GM08714 (cell line): ENCODE data around the gene MAMDC4.

ENCODE experiments used
- H3K4me3 ChIP-seq: fragments of 200-500 bp; sonication (Bioruptor generic); 2 replicates; pipeline ENCODE4 v1.5.1; 2014; ENCODE audit warnings: mild to moderate bottlenecking, low read length, inconsistent platforms
- ZNF274 ChIP-seq: IDR thresholded peaks from 2 replicates; pipeline ENCODE4 v1.6.1; 2012; ENCODE audit warnings: mild to moderate bottlenecking, low read depth, low read length

Gene MAMDC4

GRCh38 chr9:136847826-136848392, 4.2 kb upstream of the MAMDC4 start:
- TF ChIP-seq ZNF274: no peak
- peak overlapping the region; percentile 79 for H3K4me3 ChIP-seq

- peak overlapping the region; percentile 79 for H3K4me3 ChIP-seq
- no peak for TF ChIP-seq ZNF274
Observed at GRCh38 chr9:136848393-136849037, 3.6 kb upstream of the MAMDC4 start.

GRCh38 chr9:136849038-136849959, 2.8 kb upstream of the MAMDC4 start, which contains the start of gene PHPT1:
Gene PHPT1, plus strand, starts transcription at chr9:136849409. Its CDS starts 22 bp downstream, at chr9:136849431.
- H3K4me3 ChIP-seq: peak within 1 kb of the TSS; percentile 79
- TF ChIP-seq ZNF274: no peak

GRCh38 chr9:136849960-136850865, 1.9 kb upstream of the MAMDC4 start:
- TF ChIP-seq ZNF274: no peak
- peak overlapping the region; percentile 64 for H3K4me3 ChIP-seq

- H3K4me3 ChIP-seq: no peak overlapping the region
- TF ChIP-seq ZNF274: no peak
Observed at GRCh38 chr9:136850866-136851775, 1.0 kb upstream of the MAMDC4 start.

GRCh38 chr9:136852664-136853595, 784 bp downstream of the MAMDC4 start:
- H3K4me3 ChIP-seq: no peak overlapping the region
- no peak for TF ChIP-seq ZNF274

- H3K4me3 ChIP-seq: no peak overlapping the region
- TF ChIP-seq ZNF274: no peak
Observed at GRCh38 chr9:136853596-136854112, 1.5 kb downstream of the MAMDC4 start.

GRCh38 chr9:136854113-136854841, 2.1 kb downstream of the MAMDC4 start:
- H3K4me3 ChIP-seq: no peak overlapping the region
- no peak for TF ChIP-seq ZNF274

GRCh38 chr9:136854842-136855460, 2.8 kb downstream of the MAMDC4 start:
- no peak for TF ChIP-seq ZNF274

GRCh38 chr9:136855461-136856078, 3.4 kb downstream of the MAMDC4 start:
- H3K4me3 ChIP-seq: no peak overlapping the region
- no peak for TF ChIP-seq ZNF274

More at GRCh38 chr9:136854842-136855460, 2.8 kb downstream of the MAMDC4 start:
- no peak overlapping the region for H3K4me3 ChIP-seq
